Measurements from ENCODE around the gene FKBP5.
A peak's percentile ranks its signal among the peaks of the same experiment; 100 is the strongest.
"Not testable (repeated sequence)": the region's sequence is repeated elsewhere in the genome, so short reads cannot be mapped to it uniquely, and the experiment has no call there.

The FKBP5 gene

GRCh38 chr6:35690484-35690883 is 1.8 kb upstream of the FKBP5 start:
- no peak overlapping the region for H3K4me3 ChIP-seq (ENCODE audit: low read depth, low read length)
- no peak for TF ChIP-seq CTCF (IDR thresholded peaks at IDR 0.05; ENCODE audit: low read depth, low read length, missing control alignments)
- no peak for DNase-seq (ENCODE audit: low read depth)
- in situ Hi-C loops (cut with HindIII; ENCODE audit: low sequenced_read_pairs) = no loop called here

GRCh38 chr6:35690006-35690405 is 1.3 kb upstream of the FKBP5 start:
- DNase-seq (ENCODE audit: low read depth); H3K4me3 ChIP-seq (ENCODE audit: low read depth, low read length); in situ Hi-C loops (cut with HindIII; ENCODE audit: low sequenced_read_pairs): not testable (repeated sequence)

- H3K4me3 ChIP-seq (ENCODE audit: low read depth, low read length) = peak overlapping the region; percentile 61
- no peak for DNase-seq (ENCODE audit: low read depth)
- in situ Hi-C loops (cut with HindIII; ENCODE audit: low sequenced_read_pairs) = no loop called here
- no peak for TF ChIP-seq CTCF (IDR thresholded peaks at IDR 0.05; ENCODE audit: low read depth, low read length, missing control alignments)
Observed at GRCh38 chr6:35687658-35688604, 784 bp downstream of the FKBP5 start.

GRCh38 chr6:35686873-35687555 is 1.7 kb downstream of the FKBP5 start:
- in situ Hi-C loops (cut with HindIII; ENCODE audit: low sequenced_read_pairs) = no loop called here
- peak overlapping the region; percentile 61 for H3K4me3 ChIP-seq (ENCODE audit: low read depth, low read length)
- TF ChIP-seq CTCF (IDR thresholded peaks at IDR 0.05; ENCODE audit: low read depth, low read length, missing control alignments) = no peak
- DNase-seq (ENCODE audit: low read depth) = no peak

- TF ChIP-seq CTCF (IDR thresholded peaks at IDR 0.05; ENCODE audit: low read depth, low read length, missing control alignments) = no peak
- peak overlapping the region; percentile 61 for H3K4me3 ChIP-seq (ENCODE audit: low read depth, low read length)
- in situ Hi-C loops (cut with HindIII; ENCODE audit: low sequenced_read_pairs) = no loop called here
- DNase-seq (ENCODE audit: low read depth) = no peak
Observed at GRCh38 chr6:35686436-35686835, 2.3 kb downstream of the FKBP5 start.

- in situ Hi-C loops (cut with HindIII; ENCODE audit: low sequenced_read_pairs) = no loop called here
- no peak for TF ChIP-seq CTCF (IDR thresholded peaks at IDR 0.05; ENCODE audit: low read depth, low read length, missing control alignments)
- H3K4me3 ChIP-seq (ENCODE audit: low read depth, low read length) = no peak overlapping the region
- DNase-seq (ENCODE audit: low read depth) = no peak
Observed at GRCh38 chr6:35683267-35683666, 5.4 kb downstream of the FKBP5 start.

- DNase-seq (ENCODE audit: low read depth) = no peak
- H3K4me3 ChIP-seq (ENCODE audit: low read depth, low read length) = no peak overlapping the region
- no peak for TF ChIP-seq CTCF (IDR thresholded peaks at IDR 0.05; ENCODE audit: low read depth, low read length, missing control alignments)
- in situ Hi-C loops (cut with HindIII; ENCODE audit: low sequenced_read_pairs) = no loop called here
Observed at GRCh38 chr6:35681298-35681697, 7.4 kb downstream of the FKBP5 start.
